BE2C (cell line): ENCODE data around the gene ADAMTS13.

ENCODE experiments used
- DNase-seq: peaks from one replicate; pipeline ENCODE4 v3.0.0-alpha.2; 2020
- H3K27me3 ChIP-seq: fragments of 250-450 bp; sonication (Bioruptor Pico); 2 replicates; pipeline ENCODE4 v1.5.1; 2020; ENCODE audit warnings: mild to moderate bottlenecking
- H3K36me3 ChIP-seq: fragments of 250-450 bp; sonication (Bioruptor Pico); 2 replicates; pipeline ENCODE4 v1.5.1; 2020; ENCODE audit warnings: mild to moderate bottlenecking
- H3K4me1 ChIP-seq: fragments of 250-450 bp; sonication (Bioruptor Pico); 2 replicates; pipeline ENCODE4 v1.5.1; 2020
- H3K4me3 ChIP-seq: 2 replicates; pipeline ENCODE4 v1.5.1; 2011; ENCODE audit warnings: low read depth, low read length
- H3K9me3 ChIP-seq: fragments of 250-450 bp; sonication (Bioruptor Pico); 2 replicates; pipeline ENCODE4 v1.5.1; 2020
- CTCF ChIP-seq: IDR thresholded peaks from 2 replicates; pipeline ENCODE4 v1.5.1; 2012; ENCODE audit warnings: mild to moderate bottlenecking, low read depth, low read length

ADAMTS13 gene

GRCh38 chr9:133468374-133468773, 46.2 kb downstream of the ADAMTS13 start:
- Histone ChIP-seq H3K36me3 (peaks cover 11% of the 10 kb centered on the region), H3K27me3 (no peaks in the 10 kb centered on the region), H3K4me3 (no peak overlapping the region), H3K9me3 (no peaks in the 10 kb centered on the region), H3K4me1 (no peaks in the 10 kb centered on the region)
- no peak for TF ChIP-seq CTCF
- DNase-seq, result no peak

- Histone ChIP-seq H3K4me1 (no peaks in the 10 kb centered on the region), H3K27me3 (no peaks in the 10 kb centered on the region), H3K4me3 (no peak overlapping the region), H3K36me3 (peaks cover 14% of the 10 kb centered on the region), H3K9me3 (no peaks in the 10 kb centered on the region)
- TF ChIP-seq CTCF, result no peak
- no peak for DNase-seq
These were observed 46.7 kb downstream of the ADAMTS13 start for GRCh38 chr9:133468777-133469421.

GRCh38 chr9:133470427-133470924, 48.3 kb downstream of the ADAMTS13 start:
- TF ChIP-seq CTCF, result 0 out of 2 replicates have a peak, but pooled peaks have one; percentile 14
- peaks cover 17% of the 10 kb centered on the region for H3K36me3 ChIP-seq
- DNase-seq, result no peak

GRCh38 chr9:133470988-133471387, 48.8 kb downstream of the ADAMTS13 start:
- no peak for DNase-seq
- Histone ChIP-seq H3K27me3 (no peaks in the 10 kb centered on the region), H3K36me3 (peaks cover 22% of the 10 kb centered on the region), H3K4me1 (no peaks in the 10 kb centered on the region), H3K9me3 (no peaks in the 10 kb centered on the region), H3K4me3 (no peak overlapping the region)
- TF ChIP-seq CTCF, result no peak

More at GRCh38 chr9:133470427-133470924, 48.3 kb downstream of the ADAMTS13 start:
- no peaks in the 10 kb centered on the region for H3K9me3 ChIP-seq
- no peaks in the 10 kb centered on the region for H3K27me3 ChIP-seq
- no peak overlapping the region for H3K4me3 ChIP-seq
- H3K4me1 ChIP-seq, result no peaks in the 10 kb centered on the region

- DNase-seq, result peak; percentile 7
- no peaks in the 10 kb centered on the region for H3K4me1 ChIP-seq
- no peaks in the 10 kb centered on the region for H3K9me3 ChIP-seq
- H3K36me3 ChIP-seq, result peaks cover 30% of the 10 kb centered on the region
- H3K27me3 ChIP-seq, result no peaks in the 10 kb centered on the region
- H3K4me3 ChIP-seq, result no peak overlapping the region
- no peak for TF ChIP-seq CTCF
These were observed 49.5 kb downstream of the ADAMTS13 start for GRCh38 chr9:133471551-133472276.

GRCh38 chr9:133472277-133472645, 50.1 kb downstream of the ADAMTS13 start:
- no peak for TF ChIP-seq CTCF
- no peak overlapping the region for H3K4me3 ChIP-seq
- H3K4me1 ChIP-seq, result no peaks in the 10 kb centered on the region
- H3K27me3 ChIP-seq, result no peaks in the 10 kb centered on the region
- H3K9me3 ChIP-seq, result no peaks in the 10 kb centered on the region
- H3K36me3 ChIP-seq, result peaks cover 33% of the 10 kb centered on the region
- peak; percentile 7 for DNase-seq
